Bronchial epithelial cell (primary cell): ENCODE results near the gene A1BG. TPM values are rescaled to one million over a fixed set of nuclear protein-coding genes. Genes with fewer than 3 reads are reported as not detected.

ENCODE experiments used
- DNase-seq: peaks from one replicate; pipeline ENCODE4 v3.0.0-alpha.2; 2010; ENCODE audit warnings: low read depth
- FAIRE-seq: peaks from 2 replicates; lab custom pipeline; 2011; peaks lifted over from hg19 to GRCh38; lab: Jason Lieb, UNC
- H3K27me3 ChIP-seq: 2 replicates; pipeline ENCODE4 v1.5.1; 2011; ENCODE audit warnings: low read length; ENCODE audit not compliant: control insufficient read depth, insufficient read depth
- H3K36me3 ChIP-seq: 2 replicates; pipeline ENCODE4 v1.5.1; 2011; ENCODE audit warnings: low read length; ENCODE audit not compliant: control insufficient read depth, insufficient read depth
- H3K4me3 ChIP-seq: 2 replicates; pipeline ENCODE4 v1.5.1; 2011; ENCODE audit warnings: mild to moderate bottlenecking, low read depth, low read length, control low read depth
- total RNA-seq: library from RNA; depleted of rRNA; stranded (reverse); fragments of >200 nt; gene quantifications from 2 replicates; pipeline ENCODE4 v1.2.1, GENCODE V29; 2014
- TF ChIP-seq, protein P1 (sequence below): IDR thresholded peaks from 2 replicates; pipeline ENCODE4 v1.5.1; 2011; ENCODE audit warnings: mild to moderate bottlenecking, moderate library complexity, low read length, control low read depth, inconsistent platforms; ENCODE audit not compliant: insufficient read depth, severe bottlenecking

Gene A1BG, protein sequence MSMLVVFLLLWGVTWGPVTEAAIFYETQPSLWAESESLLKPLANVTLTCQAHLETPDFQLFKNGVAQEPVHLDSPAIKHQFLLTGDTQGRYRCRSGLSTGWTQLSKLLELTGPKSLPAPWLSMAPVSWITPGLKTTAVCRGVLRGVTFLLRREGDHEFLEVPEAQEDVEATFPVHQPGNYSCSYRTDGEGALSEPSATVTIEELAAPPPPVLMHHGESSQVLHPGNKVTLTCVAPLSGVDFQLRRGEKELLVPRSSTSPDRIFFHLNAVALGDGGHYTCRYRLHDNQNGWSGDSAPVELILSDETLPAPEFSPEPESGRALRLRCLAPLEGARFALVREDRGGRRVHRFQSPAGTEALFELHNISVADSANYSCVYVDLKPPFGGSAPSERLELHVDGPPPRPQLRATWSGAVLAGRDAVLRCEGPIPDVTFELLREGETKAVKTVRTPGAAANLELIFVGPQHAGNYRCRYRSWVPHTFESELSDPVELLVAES
- total RNA-seq, result 2.1 and 4.7 TPM in 2 replicates

DNA sequence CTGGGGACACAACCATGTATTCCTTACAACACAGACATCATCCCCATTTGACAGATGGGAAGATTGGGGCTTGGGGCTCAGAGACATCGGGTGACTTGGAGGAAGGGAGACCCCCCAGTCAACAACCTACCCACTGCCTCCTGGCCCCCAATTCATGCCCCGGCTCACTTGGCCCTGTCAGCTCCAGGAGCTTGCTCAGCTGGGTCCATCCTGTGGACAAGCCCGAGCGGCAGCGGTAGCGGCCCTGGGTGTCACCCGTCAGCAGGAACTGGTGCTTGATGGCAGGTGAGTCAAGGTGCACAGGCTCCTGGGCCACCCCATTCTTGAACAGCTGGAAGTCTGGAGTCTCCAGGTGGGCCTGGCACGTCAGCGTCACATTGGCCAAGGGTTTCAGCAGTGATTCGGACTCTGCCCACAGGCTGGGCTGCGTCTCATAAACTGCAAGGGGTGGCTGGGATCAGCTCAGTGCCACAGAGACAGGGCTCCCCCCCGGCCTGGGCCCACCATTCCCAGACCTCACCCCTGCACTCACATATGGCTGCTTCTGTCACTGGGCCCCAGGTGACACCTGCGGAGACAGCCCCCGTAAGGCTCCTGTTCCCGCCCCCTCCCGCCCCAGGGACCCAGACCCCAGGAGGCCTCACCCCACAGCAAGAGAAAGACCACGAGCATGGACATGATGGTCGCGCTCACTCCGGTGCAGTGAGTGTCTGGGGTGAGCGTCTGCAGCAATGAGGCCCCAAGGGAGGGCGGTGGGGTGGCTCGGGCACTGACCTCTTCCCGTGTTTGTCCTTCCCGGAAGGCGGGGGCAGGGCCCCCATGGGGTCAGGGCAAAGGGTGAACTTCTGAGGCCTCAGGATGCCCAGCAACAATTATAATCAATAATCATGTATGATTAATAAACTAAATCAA lies at the start of gene A1BG:
TSS of gene A1BG (minus strand) at position 733 of the 912 bp plus-strand sequence. CDS start at position 678, 55 bp downstream.
- TF ChIP-seq, protein P1, sequence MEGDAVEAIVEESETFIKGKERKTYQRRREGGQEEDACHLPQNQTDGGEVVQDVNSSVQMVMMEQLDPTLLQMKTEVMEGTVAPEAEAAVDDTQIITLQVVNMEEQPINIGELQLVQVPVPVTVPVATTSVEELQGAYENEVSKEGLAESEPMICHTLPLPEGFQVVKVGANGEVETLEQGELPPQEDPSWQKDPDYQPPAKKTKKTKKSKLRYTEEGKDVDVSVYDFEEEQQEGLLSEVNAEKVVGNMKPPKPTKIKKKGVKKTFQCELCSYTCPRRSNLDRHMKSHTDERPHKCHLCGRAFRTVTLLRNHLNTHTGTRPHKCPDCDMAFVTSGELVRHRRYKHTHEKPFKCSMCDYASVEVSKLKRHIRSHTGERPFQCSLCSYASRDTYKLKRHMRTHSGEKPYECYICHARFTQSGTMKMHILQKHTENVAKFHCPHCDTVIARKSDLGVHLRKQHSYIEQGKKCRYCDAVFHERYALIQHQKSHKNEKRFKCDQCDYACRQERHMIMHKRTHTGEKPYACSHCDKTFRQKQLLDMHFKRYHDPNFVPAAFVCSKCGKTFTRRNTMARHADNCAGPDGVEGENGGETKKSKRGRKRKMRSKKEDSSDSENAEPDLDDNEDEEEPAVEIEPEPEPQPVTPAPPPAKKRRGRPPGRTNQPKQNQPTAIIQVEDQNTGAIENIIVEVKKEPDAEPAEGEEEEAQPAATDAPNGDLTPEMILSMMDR, result no peak
- Histone ChIP-seq H3K27me3 (peaks cover 7% of the 10 kb centered on the region), H3K36me3 (no peaks in the 10 kb centered on the region), H3K4me3 (no peak within 1 kb of the TSS)
- no peak for DNase-seq
- FAIRE-seq, result no peak

DNA sequence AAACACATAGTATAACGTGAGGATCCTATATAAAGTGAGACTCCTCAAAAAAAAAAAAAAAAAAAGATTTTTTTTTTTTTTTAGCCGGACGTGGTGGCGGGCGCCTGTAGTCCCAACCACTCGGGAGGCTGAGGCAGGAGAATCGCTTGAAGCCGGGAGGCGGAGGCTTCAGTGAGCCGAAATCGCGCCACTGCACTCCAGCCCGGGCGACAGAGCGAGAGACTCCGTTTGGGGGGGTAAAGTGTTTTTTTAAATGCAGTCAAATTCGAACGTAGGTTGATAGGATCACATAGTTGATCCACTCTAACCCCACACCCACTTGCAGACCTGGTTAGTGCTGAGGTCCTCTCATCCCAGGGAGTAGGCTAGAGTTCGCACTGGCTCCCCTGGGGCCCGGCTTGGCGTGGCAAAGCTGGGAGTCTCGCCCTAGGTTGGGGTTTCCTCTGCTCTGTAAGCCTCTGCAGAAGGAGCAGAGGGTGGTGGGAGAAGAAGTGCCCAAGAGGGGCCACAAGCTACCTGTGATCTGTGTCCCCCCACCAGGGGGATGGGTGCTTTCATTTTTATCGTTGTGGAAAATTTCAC lies 48.6 kb upstream of the A1BG start:
- DNase-seq, result no peak
- FAIRE-seq, result no peak
- peak overlapping the region; percentile 68 for H3K4me3 ChIP-seq
- TF ChIP-seq, protein P1, result no peak
- no peaks in the 10 kb centered on the region for H3K36me3 ChIP-seq
- H3K27me3 ChIP-seq, result no peaks in the 10 kb centered on the region

- FAIRE-seq, result no peak
Measured at GRCh38 chr19:58400916-58401839, 47.9 kb upstream of the A1BG start.

DNA sequence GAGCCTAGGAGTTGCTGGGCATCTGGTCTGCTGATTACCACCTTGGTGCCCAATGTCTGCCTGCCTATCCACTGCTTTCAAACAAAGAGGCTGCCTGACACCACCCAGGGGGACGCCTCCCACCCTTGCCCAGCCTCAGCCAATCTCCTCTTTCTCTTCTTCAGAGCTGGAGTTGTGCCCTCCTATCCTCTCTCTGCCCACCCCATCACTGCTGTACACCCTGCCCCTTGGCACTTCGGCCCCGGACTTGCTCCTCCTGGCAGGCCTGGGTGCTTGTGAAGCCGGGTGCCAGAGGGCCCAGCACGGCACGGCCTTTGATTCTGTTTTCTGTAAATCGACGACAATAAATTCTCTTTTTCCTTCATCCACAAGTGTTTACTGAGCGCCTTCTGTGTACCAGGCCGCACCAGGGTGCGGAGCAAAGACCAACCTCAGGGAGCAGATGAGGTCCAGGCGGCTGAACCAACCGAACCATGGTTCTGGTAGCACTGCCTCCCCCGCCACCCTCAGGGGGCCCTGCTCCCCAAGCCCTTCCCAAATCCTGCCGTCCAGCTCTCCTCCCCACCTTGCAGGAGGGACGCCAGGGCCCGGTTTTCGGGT lies 47.1 kb upstream of the A1BG start:
- FAIRE-seq (no peak), DNase-seq (no peak)
- H3K27me3 ChIP-seq, result no peaks in the 10 kb centered on the region
- no peaks in the 10 kb centered on the region for H3K36me3 ChIP-seq
- H3K4me3 ChIP-seq, result no peak overlapping the region
- TF ChIP-seq, protein P1, result no peak

More at GRCh38 chr19:58400916-58401839, 47.9 kb upstream of the A1BG start:
- Histone ChIP-seq H3K27me3 (no peaks in the 10 kb centered on the region), H3K36me3 (no peaks in the 10 kb centered on the region), H3K4me3 (peak overlapping the region; percentile 68)
- DNase-seq, result peak; percentile 98
- TF ChIP-seq, protein P1, result peak; percentile 16
